ENCODE results near the gene NIM1K.
"Not testable (repeated sequence)": the region's sequence is repeated elsewhere in the genome, so short reads cannot be mapped to it uniquely, and the experiment has no call there.

NIM1K gene

DNA sequence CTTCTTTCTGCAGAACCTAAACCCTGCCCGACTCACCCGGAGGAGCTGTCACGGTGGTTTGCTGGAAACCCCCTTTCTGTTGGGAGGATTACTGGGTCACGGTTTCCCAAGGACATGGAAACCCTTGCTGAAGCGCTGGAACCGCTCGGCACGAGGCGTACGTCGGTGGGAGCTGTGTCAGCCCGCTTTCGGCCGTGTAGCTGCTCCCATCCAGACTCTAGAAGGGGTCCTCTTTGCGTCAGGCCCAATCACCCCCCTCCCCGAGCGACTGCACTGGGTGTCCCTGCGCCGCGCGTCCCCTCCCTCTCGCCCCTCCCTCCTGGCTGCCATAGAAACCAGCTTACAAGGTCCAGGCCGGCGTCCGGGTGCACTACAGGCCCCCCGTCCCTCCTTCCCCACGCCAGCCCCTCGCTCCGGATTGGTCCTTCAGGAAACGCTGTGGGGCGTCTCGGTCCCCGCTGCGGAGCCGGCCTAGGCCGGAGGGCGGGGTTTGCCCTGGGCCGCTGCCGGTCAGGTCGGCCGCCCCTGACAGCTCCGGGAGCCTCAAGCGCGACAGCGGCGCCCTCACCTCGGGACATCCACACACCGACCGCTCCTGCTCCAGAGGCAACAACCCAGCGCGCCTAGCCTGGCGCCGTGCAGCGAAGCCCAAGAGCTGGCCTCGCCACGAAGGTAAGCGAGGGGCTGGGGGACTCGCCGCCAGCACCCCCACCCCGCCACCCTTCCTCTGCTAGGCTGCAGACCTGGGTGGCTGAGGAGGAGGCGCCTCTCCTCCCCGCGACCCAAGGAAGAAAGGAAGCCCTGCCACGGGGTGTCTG is at the start of gene NIM1K:
TSS of gene NIM1K (plus strand) at position 486 of the 818 bp plus-strand sequence. CDS start 53,551 bp downstream, outside the sequence.
- peak; percentile 50 for DNase-seq (ENCODE audit: low spot score)

DNA sequence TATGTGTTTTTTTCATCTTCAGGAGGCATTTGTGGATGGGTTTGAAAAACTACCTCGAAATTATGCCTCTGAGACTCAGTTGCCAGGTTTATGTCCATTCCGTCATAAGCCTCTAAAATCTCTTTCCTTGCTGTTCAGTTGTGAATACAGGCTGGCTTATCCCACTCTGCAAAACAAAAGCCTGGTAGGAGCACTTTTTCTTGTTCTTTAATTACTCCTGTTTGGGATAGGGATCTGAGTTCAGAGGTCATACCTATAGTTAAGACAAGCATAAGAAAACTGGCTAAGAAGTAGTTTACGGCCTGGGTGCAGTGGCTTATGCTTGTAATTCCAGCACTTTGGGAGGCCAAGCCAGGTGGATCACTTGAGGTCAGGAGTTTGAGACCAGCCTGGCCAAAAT is 47.0 kb upstream of the NIM1K start:
- no peak for DNase-seq (ENCODE audit: low spot score)

DNA sequence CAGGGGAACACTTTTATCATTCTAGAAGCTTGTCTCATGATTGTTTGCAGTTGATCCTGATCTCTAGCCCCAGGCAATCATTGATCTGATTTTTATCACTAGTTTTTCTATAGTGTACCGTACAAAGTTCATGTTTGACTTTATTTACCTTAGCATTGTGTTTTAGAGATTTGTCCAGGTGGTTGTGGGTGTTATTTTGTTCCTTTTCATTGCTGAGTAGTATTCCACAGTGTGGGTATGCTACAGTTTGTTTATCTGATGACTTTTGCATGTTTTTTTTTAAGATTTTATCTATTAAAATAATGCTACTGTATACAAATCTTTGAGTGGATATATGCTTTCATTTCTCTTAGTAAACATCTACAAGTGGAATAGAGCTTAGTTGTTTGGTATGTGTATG is 45.1 kb upstream of the NIM1K start:
- DNase-seq (ENCODE audit: low spot score) = no peak

DNA sequence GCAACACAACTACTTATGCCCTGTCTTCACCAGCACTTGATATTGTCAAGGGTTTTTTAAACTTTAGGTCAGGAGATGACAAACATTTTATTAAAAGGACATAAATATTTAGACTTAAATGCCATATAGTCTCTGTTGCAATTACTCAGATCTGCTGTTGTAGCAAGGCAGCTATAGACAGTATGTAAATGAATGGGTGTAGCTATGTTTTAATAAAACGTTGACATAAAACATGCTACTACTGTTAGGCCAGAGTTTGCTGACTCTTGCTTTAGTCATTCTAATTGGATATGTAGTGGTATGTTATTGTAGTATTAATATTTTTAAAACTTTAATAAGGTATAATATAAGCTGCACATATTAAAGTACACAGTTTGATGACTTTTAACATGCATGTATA is 43.6 kb upstream of the NIM1K start:
- DNase-seq (ENCODE audit: low spot score) = no peak

DNA sequence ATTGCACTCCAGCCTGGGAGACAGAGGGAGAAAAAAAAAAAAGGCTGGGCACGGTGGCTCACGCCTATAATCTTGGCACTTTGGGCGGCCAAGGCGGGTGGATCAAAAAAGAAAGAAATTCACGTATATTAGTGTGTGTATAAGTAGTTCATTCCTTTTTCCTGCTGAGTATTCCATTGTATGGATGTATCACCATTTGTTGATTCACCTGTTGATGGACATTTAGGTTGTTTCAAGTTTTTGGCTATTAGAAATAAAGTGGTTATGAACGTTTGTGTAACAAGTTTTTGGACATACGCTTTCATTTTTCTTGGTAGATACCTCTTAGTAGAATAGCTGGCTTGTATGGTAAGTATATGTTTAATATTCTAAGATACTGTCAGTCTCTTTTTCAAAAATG is 42.8 kb upstream of the NIM1K start:
- no peak for DNase-seq (ENCODE audit: low spot score)

DNA sequence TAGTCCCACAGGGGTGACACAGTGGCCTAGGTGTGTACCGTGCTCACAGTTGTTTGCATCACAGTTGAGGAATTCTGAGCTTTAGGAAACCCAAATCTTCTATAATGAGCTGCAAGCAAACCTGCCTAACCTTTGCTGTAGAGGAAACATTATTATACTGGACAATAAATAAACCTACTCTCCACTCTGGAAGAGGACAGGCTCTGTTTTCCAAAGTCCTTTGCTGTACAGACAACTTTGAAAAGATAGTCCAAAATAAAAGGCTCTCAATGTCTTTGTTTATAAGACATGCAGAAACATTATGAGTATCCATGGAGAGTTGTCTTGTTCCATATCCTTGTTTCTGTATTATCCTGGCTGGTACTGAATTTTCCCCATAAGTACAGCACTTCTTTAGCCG is 42.0 kb upstream of the NIM1K start:
- DNase-seq (ENCODE audit: low spot score) = no peak

DNA sequence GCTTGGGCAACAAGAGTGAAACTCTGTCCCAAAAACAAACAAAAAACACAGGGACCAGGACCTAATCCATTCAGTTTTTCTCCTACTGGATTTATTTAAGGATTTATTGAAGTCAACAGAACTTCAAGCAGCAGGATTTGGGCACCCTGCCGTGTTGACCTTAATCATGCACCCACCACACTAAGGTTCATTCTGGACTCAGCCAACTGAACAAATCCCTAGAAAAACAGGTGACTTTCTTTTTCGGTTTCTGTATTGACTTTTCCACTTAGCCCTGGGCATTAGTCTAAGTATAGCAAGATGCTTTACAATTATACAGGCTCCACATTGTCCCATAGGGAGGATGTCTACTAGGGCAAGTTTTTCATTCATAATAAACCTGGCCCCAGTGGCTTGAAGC is 41.3 kb upstream of the NIM1K start:
- DNase-seq (ENCODE audit: low spot score) = no peak

DNA sequence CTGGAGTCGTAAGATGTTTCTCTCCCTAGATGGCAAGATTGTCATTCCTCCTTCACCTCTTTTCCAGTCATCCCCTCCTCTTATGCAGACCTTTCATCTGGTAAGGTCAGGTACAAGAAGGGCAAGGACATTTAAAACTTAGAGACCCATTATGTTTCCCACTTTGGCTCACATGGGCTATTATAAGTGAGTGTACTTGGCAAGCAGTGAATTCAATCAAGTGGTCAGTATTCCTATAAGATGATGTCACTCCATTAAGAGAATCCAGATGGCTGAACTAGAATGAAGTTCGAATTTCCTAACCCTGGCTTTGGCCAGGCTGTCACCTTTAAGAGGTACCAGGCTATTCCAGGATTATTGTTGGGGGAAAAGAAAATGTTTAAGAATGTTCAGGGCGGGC is 39.1 kb upstream of the NIM1K start:
- DNase-seq (ENCODE audit: low spot score) = peak; percentile 83

DNA sequence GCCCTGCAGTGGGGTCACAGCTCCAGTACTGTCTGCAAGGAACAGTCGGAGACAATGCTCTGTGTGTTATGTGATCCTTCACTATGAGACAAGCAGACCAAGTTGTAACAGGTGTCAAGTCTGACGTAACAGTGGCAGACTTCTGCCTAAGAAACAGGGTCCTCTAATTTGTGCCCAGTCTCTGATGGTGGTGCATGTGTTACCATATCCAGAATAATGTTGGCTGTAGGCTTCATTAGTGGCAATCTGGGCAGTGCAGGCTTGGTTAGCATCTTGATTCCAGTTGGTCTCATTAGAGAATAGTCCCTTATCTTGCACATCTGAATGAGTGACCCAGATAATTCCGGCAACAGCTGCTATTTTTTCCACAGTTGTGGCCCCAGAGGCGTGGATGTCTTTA is 37.6 kb upstream of the NIM1K start:
- no peak for DNase-seq (ENCODE audit: low spot score)

DNA sequence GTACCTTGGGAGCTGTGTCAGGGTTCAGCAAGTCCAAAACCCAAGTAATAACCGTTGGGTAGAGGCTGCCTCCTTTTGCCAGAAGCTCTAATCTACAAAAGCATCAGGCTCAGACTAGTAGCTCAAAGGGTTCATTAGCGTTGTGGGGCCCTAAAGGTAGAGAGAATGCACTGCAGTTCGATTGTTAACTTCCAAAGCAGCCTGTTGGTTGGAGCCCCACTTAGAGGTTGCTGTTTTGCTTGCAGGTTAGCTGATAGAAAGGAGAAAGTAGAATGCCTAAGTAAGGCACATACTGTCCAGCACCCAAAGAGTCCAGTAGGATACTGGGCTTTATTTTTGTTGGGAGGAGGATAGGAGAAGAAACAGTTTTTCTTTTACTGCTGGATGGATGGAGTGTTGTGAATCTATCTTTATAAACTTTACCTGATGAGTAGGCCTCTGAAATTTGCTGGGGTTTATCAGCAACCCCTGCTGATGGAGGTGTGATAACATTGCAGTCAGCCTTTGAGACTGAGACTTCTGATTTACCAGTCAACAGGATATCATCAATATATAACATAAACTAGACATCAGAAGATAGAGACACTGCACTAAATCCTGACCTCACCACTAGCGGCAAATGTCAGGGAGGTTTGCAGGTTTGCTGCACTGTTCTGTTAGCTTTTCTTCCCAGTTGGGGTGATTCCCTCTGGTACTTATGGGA is 36.5 kb upstream of the NIM1K start:
- DNase-seq (ENCODE audit: low spot score) = no peak

DNA sequence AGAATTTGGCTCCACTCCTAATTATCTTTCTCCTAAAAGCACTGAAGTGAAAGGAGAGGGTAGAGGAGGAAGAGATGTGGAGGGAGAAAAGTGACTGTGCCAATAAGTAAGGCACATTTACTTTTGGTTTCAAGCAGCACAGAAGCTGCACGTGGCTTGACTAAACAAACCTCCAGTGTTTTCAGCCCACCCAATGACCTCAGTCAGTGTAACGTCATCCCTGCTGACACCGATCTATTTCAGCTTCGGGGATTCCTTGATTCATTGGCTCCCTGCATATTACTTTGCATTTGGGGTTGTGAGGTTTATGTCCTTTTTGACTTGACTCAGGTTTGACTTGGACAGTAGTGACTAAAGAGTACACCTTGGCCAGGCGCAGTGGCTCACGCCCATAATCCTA is 35.6 kb upstream of the NIM1K start:
- DNase-seq (ENCODE audit: low spot score) = no peak

DNA sequence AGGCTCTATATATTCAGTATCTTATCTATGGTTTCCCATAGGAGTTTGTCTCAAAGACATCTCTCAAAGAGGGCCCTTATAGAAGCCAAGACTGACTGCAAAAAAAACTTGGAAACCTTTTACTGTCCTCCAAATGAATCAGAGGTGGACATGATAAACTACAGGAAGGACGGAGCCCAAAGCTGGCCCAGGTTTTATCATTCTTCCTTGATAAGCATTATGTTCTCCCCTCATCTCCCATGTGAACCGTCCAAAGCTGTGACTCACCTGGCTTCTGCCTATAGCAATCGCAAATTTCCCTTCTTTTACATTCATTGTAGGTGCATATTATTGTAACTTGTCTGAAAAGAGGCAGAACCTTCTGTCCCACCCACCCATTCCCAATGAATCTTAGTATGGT is 35.0 kb upstream of the NIM1K start:
- DNase-seq (ENCODE audit: low spot score) = no peak

DNA sequence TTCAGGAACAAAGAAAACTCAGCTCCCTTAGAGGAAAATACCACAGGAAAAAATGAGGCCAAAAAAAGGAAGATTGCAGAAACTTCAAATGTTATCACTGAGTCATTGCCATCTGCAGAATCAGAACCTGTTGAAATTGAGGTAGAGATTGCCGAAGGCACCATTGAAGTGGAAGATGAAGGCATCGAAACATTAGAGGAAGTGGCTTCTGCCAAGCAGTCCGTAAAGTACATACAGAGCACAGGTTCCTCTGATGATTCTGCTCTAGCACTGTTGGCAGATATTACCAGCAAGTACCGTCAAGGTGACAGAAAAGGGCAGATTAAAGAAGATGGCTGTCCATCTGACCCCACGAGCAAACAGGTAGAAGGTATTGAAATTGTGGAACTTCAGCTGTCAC is 30.8 kb upstream of the NIM1K start:
- no peak for DNase-seq (ENCODE audit: low spot score)

DNA sequence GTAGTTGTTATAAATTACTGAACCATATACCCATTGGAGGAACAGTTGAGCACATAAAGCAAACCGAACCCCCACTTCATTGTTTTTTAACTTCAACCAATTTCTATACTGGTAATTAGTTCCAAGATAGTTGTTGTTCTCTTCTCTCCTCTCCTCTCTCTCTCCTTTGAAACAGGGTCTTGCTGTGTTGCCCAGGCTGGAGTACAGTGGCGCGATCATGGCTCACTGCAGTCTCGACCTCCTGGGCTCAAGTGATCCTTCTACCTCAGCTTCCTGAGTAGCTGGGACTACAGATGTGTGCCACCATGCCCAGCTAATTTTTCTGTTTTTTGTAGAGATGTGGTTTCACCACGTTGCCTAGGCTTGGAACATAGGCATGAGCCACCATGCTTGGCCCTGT is 27.2 kb upstream of the NIM1K start:
- DNase-seq (ENCODE audit: low spot score) = not testable (repeated sequence)

DNA sequence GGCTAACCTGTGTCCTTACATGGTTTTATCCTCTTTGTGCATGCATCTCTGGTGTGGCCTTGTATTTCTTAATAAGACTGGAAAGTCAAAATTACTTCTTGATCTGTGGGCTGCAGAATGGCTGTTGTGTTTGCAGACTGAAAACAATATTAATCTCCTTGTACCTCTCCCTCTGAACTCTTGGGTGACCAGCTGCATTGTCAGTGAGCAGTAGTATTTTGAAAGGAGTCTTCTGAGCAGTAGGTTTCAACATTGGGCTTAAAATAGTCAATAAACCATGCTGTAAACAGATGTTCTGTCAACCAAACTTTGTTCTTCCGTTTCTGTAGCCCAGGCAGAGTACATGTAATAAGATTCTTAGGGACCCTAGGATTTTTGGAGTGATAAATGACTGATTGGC is 26.7 kb upstream of the NIM1K start:
- DNase-seq (ENCODE audit: low spot score) = no peak

DNA sequence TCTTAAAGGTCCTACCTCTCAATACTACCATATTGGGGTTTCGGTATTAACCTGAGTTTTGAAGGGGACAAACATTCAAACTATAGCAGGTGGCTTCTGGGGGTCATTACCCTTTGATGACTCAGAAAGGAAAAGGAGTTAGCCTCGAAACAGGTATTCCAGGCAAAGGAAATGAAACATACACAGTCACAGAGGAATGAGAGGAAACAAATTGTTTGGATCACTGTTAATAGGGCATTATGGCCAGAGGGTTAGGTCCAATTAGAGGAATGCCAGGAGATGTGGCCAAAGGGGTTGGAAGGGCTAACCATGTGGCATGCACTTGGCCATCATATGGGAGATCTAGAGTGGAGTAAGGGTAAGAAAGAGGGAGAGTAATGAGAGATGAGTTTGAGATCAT is 23.9 kb upstream of the NIM1K start:
- DNase-seq (ENCODE audit: low spot score) = no peak

DNA sequence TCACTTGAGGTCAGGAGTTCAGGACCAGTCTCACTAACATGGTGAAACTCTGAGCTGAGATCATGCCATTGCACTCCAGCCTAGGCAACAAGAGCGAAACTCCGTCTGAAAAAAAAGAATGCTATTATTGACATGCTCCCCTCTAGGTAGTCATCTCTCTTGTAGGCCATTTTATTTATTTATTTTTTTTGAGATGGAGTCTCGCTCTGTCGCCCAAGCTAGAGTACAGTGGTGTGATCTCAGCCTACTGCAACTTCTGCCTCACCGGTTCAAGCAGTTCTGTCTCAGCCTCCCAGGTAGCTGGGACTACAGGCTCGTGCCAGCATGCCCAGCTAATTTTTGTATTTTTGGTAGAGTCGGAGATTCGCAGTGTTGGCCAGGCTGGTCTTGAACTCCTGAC is 20.6 kb upstream of the NIM1K start:
- no peak for DNase-seq (ENCODE audit: low spot score)

DNA sequence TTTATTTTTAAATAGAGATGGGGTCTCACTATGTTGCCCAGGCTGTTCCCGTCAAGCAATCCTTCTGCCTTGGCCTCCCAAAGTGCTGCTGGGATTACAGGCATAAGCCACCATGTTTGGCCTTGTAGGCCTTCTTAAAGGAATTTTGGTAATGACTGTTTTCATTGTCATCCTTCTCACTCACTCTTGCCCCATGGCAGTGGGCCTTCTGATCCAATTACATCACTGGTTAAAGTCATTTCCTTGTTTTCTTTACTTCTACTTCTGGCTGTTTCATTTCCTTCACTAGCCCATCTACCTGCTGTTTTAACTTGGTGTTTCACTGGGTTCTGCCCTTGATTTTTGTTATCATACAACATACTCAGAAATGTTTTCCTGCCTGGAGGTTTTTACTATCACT is 20.1 kb upstream of the NIM1K start:
- DNase-seq (ENCODE audit: low spot score) = no peak

DNA sequence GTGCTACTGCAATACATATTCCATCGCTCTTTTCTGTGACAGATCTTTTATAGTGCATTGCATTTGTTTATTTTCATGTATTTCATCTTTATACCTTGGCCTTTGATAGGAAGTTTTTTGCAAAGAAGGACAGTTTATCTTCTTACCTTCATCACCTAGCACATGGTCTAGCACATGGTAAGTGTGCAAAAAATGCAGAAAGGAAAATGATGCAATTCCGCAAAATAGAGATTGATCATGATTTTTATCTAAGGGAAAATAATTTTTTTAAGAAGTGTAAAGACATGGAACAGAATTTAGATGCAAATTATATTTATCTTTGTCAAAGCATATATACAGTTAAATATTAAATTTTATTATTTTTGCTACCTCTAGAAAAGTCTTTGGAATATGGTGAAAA is 19.2 kb upstream of the NIM1K start:
- no peak for DNase-seq (ENCODE audit: low spot score)

DNA sequence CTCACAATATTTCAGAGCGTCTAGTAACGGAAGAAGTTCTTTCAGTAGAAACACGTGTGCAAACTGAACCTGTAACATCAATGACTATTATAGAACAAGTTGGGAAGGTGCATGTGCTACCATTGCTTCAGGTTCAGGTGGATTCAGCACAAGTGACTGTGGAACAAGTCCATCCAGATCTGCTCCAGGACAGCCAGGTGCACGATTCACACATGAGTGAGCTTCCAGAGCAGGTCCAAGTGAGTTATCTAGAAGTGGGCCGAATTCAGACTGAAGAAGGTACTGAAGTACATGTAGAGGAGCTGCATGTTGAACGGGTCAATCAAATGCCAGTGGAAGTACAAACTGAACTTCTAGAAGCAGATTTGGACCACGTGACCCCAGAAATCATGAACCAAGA is 17.4 kb upstream of the NIM1K start:
- DNase-seq (ENCODE audit: low spot score) = no peak

DNA sequence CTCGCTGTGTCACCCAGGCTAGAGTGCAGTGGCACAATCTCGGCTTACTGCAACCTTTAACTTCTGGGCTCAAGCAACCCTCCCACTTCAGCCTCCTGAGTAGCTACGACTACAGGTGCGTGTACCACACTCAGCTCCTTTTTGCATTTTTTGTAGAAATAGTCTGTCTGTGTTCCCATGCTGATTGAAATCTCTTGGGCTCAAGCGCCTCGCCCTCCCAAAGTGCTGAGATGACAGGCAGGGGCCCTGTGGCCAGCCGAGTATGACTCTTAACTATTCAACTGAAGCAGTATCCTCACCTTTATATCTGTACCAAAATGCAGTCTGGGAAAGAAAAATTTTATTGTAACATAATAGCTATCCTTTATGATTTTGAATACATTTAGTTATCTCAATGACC is 12.2 kb upstream of the NIM1K start:
- no peak for DNase-seq (ENCODE audit: low spot score)

DNA sequence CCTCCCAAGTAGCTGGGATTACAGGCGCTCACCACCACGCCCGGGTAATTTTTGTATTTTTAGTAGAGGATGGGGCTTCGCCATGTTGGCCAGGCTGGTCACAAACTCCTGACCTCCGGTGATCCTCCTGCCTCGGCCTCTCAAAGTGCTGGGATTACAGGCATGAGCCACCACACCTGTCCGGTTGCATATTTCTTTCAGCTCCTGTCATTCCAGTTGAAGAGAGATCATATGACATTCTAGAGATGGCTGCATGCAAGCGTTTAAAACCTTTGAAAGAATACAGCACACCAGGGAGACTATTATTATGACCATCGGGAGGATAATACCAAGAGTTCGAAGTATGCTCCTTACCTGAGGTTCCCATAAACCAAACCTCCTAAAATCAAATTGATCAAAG is 9.6 kb upstream of the NIM1K start:
- no peak for DNase-seq (ENCODE audit: low spot score)

DNA sequence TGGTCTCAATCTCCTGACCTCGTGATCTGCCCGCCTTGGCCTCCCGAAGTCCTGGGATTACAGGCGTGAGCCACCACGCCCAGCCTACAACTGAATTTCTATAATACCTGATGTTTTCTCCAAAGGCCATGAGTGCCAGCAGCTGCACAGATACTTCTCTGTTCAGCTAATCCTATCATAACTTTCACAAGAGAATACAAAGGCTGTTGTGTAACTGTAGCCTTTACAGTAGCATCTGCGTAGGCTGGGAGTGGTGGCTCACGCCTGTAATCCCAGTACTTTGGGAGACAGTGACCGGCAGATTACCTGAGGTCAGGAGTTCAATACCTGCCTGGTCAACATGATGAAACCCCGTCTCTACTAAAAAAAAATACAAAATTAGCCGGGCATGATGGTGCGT is 8.9 kb upstream of the NIM1K start:
- DNase-seq (ENCODE audit: low spot score) = not testable (repeated sequence)

All from AG08395 (cell line).